ENCODE measurements around the gene STAT5A. TPM values are rescaled to one million over a fixed set of nuclear protein-coding genes. Genes with fewer than 3 reads are reported as not detected.

Gene STAT5A
- total and polyA plus RNA-seq, 9 of the 15 experiments (the other 6 are each of a cell fraction or from before 2014, with no cell fraction given): 79.9 to 415 (median 196) TPM

DNA sequence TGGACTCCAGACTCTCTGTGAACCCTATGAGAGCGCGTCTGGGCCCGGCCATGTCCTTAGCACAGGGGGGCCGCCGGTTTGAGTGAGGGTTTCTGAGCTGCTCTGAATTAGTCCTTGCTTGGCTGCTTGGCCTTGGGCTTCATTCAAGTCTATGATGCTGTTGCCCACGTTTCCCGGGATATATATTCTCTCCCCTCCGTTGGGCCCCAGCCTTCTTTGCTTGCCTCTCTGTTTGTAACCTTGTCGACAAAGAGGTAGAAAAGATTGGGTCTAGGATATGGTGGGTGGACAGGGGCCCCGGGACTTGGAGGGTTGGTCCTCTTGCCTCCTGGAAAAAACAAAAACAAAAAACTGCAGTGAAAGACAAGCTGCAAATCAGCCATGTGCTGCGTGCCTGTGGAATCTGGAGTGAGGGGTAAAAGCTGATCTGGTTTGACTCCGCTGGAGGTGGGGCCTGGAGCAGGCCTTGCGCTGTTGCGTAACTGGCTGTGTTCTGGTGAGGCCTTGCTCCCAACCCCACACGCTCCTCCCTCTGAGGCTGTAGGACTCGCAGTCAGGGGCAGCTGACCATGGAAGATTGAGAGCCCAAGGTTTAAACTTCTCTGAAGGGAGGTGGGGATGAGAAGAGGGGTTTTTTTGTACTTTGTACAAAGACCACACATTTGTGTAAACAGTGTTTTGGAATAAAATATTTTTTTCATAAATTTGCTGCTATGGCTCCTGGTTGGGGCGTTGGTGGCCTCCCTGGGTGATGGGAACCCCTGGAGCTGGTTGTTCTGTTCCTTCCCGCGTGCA lies 23.1 kb downstream of the STAT5A start (continued):
- TF ChIP-seq, protein P1, sequence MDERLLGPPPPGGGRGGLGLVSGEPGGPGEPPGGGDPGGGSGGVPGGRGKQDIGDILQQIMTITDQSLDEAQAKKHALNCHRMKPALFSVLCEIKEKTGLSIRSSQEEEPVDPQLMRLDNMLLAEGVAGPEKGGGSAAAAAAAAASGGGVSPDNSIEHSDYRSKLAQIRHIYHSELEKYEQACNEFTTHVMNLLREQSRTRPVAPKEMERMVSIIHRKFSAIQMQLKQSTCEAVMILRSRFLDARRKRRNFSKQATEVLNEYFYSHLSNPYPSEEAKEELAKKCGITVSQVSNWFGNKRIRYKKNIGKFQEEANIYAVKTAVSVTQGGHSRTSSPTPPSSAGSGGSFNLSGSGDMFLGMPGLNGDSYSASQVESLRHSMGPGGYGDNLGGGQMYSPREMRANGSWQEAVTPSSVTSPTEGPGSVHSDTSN (CRISPR knock-in tag; IDR thresholded peaks at IDR 0.05; ENCODE audit: low read depth): no peak
- TF ChIP-seq, protein P1 (tag; conservative IDR thresholded peaks at IDR 0.05; ENCODE audit: low read depth): peak; percentile 60
- TF ChIP-seq, protein P2, sequence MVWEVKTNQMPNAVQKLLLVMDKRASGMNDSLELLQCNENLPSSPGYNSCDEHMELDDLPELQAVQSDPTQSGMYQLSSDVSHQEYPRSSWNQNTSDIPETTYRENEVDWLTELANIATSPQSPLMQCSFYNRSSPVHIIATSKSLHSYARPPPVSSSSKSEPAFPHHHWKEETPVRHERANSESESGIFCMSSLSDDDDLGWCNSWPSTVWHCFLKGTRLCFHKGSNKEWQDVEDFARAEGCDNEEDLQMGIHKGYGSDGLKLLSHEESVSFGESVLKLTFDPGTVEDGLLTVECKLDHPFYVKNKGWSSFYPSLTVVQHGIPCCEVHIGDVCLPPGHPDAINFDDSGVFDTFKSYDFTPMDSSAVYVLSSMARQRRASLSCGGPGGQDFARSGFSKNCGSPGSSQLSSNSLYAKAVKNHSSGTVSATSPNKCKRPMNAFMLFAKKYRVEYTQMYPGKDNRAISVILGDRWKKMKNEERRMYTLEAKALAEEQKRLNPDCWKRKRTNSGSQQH (CRISPR knock-in tag; IDR thresholded peaks at IDR 0.05): no peak
- TF ChIP-seq, protein P3, sequence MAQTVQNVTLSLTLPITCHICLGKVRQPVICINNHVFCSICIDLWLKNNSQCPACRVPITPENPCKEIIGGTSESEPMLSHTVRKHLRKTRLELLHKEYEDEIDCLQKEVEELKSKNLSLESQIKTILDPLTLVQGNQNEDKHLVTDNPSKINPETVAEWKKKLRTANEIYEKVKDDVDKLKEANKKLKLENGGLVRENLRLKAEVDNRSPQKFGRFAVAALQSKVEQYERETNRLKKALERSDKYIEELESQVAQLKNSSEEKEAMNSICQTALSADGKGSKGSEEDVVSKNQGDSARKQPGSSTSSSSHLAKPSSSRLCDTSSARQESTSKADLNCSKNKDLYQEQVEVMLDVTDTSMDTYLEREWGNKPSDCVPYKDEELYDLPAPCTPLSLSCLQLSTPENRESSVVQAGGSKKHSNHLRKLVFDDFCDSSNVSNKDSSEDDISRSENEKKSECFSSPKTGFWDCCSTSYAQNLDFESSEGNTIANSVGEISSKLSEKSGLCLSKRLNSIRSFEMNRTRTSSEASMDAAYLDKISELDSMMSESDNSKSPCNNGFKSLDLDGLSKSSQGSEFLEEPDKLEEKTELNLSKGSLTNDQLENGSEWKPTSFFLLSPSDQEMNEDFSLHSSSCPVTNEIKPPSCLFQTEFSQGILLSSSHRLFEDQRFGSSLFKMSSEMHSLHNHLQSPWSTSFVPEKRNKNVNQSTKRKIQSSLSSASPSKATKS (CRISPR knock-in tag; IDR thresholded peaks at IDR 0.05): peak; percentile 25; the same call in 1 of the 2 replicates
- TF ChIP-seq, protein P4, sequence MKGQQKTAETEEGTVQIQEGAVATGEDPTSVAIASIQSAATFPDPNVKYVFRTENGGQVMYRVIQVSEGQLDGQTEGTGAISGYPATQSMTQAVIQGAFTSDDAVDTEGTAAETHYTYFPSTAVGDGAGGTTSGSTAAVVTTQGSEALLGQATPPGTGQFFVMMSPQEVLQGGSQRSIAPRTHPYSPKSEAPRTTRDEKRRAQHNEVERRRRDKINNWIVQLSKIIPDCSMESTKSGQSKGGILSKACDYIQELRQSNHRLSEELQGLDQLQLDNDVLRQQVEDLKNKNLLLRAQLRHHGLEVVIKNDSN (CRISPR knock-in tag; IDR thresholded peaks at IDR 0.05): peak; percentile 45; the same call in 1 of the 2 replicates
- TF ChIP-seq, protein P5, sequence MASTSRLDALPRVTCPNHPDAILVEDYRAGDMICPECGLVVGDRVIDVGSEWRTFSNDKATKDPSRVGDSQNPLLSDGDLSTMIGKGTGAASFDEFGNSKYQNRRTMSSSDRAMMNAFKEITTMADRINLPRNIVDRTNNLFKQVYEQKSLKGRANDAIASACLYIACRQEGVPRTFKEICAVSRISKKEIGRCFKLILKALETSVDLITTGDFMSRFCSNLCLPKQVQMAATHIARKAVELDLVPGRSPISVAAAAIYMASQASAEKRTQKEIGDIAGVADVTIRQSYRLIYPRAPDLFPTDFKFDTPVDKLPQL (IDR thresholded peaks at IDR 0.05; ENCODE audit: extremely low read depth, insufficient read length): peak; percentile 30

Measured in K562 (cell line).